GM23338 (cell line): ENCODE results near the gene KAT2A. TPM values are rescaled to one million over a fixed set of nuclear protein-coding genes. Genes with fewer than 3 reads are reported as not detected.

Experiments
- ATAC-seq: fragments of 200-7000 bp; cut with Tn5 transposase; 3 replicates; pipeline ENCODE4 v1.9.1; 2020
- DNase-seq: peaks from one replicate; pipeline ENCODE4 v3.0.0-alpha.2; 2015; ENCODE audit warnings: low spot score
- H2AFZ ChIP-seq: fragments of 200-600 bp; sonication (generic); 2 replicates; pipeline ENCODE4 v1.8.0; 2016; ENCODE audit warnings: antibody characterized with exemption, mild to moderate bottlenecking, moderate library complexity
- H3F3A ChIP-seq: fragments of 200-600 bp; sonication (generic); replicated peaks from 2 replicates; pipeline ENCODE4 v1.8.0; 2017; ENCODE audit warnings: antibody characterized with exemption, mixed run types, low read depth
- H3K27ac ChIP-seq: fragments of 200-600 bp; sonication (generic); 2 replicates; pipeline ENCODE4 v1.6.1; 2016; ENCODE audit warnings: low read depth
- H3K27me3 ChIP-seq: fragments of 200-600 bp; sonication (generic); 2 replicates; pipeline ENCODE4 v1.8.0; 2016; ENCODE audit warnings: mild to moderate bottlenecking, mixed run types, moderate library complexity; ENCODE audit not compliant: insufficient read depth
- H3K36me3 ChIP-seq: fragments of 200-600 bp; sonication (generic); 2 replicates; pipeline ENCODE4 v1.8.0; 2016; ENCODE audit warnings: mild to moderate bottlenecking; ENCODE audit not compliant: insufficient read depth
- H3K4me1 ChIP-seq: fragments of 200-600 bp; sonication (generic); 2 replicates; pipeline ENCODE4 v1.8.0; 2016; ENCODE audit warnings: mild to moderate bottlenecking, moderate library complexity; ENCODE audit not compliant: insufficient read depth
- H3K4me2 ChIP-seq: fragments of 200-600 bp; sonication (generic); 2 replicates; pipeline ENCODE4 v1.7.1; 2017; ENCODE audit warnings: mixed run types
- H3K4me3 ChIP-seq: fragments of 200-600 bp; sonication (generic); 2 replicates; pipeline ENCODE4 v1.6.1; 2016; ENCODE audit warnings: mixed run types
- H3K79me2 ChIP-seq: fragments of 200-600 bp; sonication (generic); replicated peaks from 2 replicates; pipeline ENCODE4 v1.8.0; 2017; ENCODE audit warnings: mild to moderate bottlenecking; ENCODE audit not compliant: insufficient read depth
- H3K9me2 ChIP-seq: fragments of 200-600 bp; sonication (generic); 2 replicates; pipeline ENCODE4 v1.8.0; 2017; ENCODE audit not compliant: insufficient read depth
- H4K20me1 ChIP-seq: fragments of 200-600 bp; sonication (generic); replicated peaks from 2 replicates; pipeline ENCODE4 v1.8.0; 2017; ENCODE audit warnings: mild to moderate bottlenecking; ENCODE audit not compliant: insufficient read depth
- H3K27ac Mint-ChIP-seq: 2 replicates; pipeline ENCODE4 v1.8.0; 2020; ENCODE audit warnings: inconsistent platforms, mild to moderate bottlenecking, moderate library complexity, mixed read lengths
- H3K27me3 Mint-ChIP-seq: 3 replicates; pipeline ENCODE4 v1.8.0; 2022; ENCODE audit warnings: low read depth, mild to moderate bottlenecking, moderate library complexity, mixed read lengths, inconsistent platforms; ENCODE audit not compliant: insufficient read depth, poor library complexity
- H3K36me3 Mint-ChIP-seq: 3 replicates; pipeline ENCODE4 v1.8.0; 2021; ENCODE audit warnings: low read depth, mild to moderate bottlenecking, inconsistent platforms, moderate library complexity, mixed read lengths
- H3K4me1 Mint-ChIP-seq: 3 replicates; pipeline ENCODE4 v1.8.0; 2020; ENCODE audit warnings: mild to moderate bottlenecking, inconsistent platforms, mixed read lengths
- H3K4me3 Mint-ChIP-seq: 3 replicates; pipeline ENCODE4 v1.8.0; 2021; ENCODE audit warnings: moderate library complexity, mild to moderate bottlenecking, inconsistent platforms, mixed read lengths
- H3K9me3 Mint-ChIP-seq: 3 replicates; pipeline ENCODE4 v1.8.0; 2020; ENCODE audit warnings: moderate library complexity, mild to moderate bottlenecking, inconsistent platforms, mixed read lengths
- CREB1 ChIP-seq: fragments of 250-450 bp; sonication (Bioruptor Pico); IDR thresholded peaks from 2 replicates; pipeline ENCODE4 v1.5.0; 2020; ENCODE audit warnings: low read depth, mild to moderate bottlenecking, moderate library complexity
- EZH2 ChIP-seq: fragments of 200-600 bp; sonication (generic); IDR thresholded peaks from one replicate; pipeline ENCODE4 v1.8.0; 2017; ENCODE audit warnings: antibody characterized with exemption, mild to moderate bottlenecking, low read depth; ENCODE audit not compliant: unreplicated experiment
- EZH2phosphoT487 ChIP-seq: fragments of 200-600 bp; sonication (generic); IDR thresholded peaks from one replicate; pipeline ENCODE4 v1.8.1; 2018; ENCODE audit warnings: antibody characterized with exemption; ENCODE audit not compliant: unreplicated experiment
- NANOG ChIP-seq: IDR thresholded peaks from 2 replicates; pipeline ENCODE4 v1.6.1; 2016; ENCODE audit warnings: antibody characterized with exemption, borderline replicate concordance
- ZNF462 ChIP-seq: fragments of 250-450 bp; sonication (Bioruptor Pico); IDR thresholded peaks from 2 replicates; pipeline ENCODE4 v1.5.0; 2020; ENCODE audit warnings: mild to moderate bottlenecking, moderate library complexity
- polyA plus RNA-seq: library from polyadenylated mRNA; unstranded; fragments of >200 nt; fragmentation: Nextera tagmentation; extraction: Ambion mirVana; gene quantifications from 2 replicates; pipeline ENCODE4 v1.2.1, GENCODE V29; 2016
- total RNA-seq: library from RNA; depleted of rRNA; stranded (reverse); fragments of >200 nt; shearing (Covaris generic); gene quantifications from 2 replicates; pipeline ENCODE4 v1.2.3, GENCODE V29; 2014
- TF ChIP-seq, protein P1 (sequence below): IDR thresholded peaks from one replicate; pipeline ENCODE4 v1.6.1; 2018; ENCODE audit warnings: antibody characterized with exemption; ENCODE audit not compliant: unreplicated experiment
- TF ChIP-seq, protein P2 (sequence below), 2 experiments: fragments of 200-600 bp in 1 of 2; sonication (generic) in 1 of 2; conservative IDR thresholded peaks; 2 replicates each; pipeline versions ENCODE4 v1.5.1 to v1.6.1; 2016 to 2017; ENCODE audit warnings: antibody characterized with exemption in 2 of 2, low read depth in 2 of 2, mild to moderate bottlenecking in 2 of 2, moderate library complexity in 1 of 2

The KAT2A gene
- total and polyA plus RNA-seq, 2 experiments from 2014 or later, result 13.9 to 25.2 TPM

GRCh38 chr17:42111871-42112551, 9.2 kb downstream of the KAT2A start:
- H3K4me1 Mint-ChIP-seq, result peaks cover 24% of the 10 kb centered on the region
- H3K36me3 Mint-ChIP-seq, result peaks cover 19% of the 10 kb centered on the region
- Histone ChIP-seq H3K27ac (no peak overlapping the region), H3K4me2 (no peak overlapping the region), H3F3A (0 out of 2 replicates have a peak, but pooled peaks cover 14% of the 10 kb centered on the region), H4K20me1 (0 out of 2 replicates have a peak, but pooled peaks cover 5% of the 10 kb centered on the region), H3K4me3 (no peak overlapping the region), H3K9me2 (no peaks in the 10 kb centered on the region), H3K4me1 (peaks cover 11% of the 10 kb centered on the region), H3K79me2 (no peaks in the 10 kb centered on the region), H2AFZ (no peak overlapping the region), H3K36me3 (no peaks in the 10 kb centered on the region; the same call in 1 of the 2 replicates), H3K27me3 (no peaks in the 10 kb centered on the region)
- peak overlapping the region; percentile 16; the same call in 1 of the 2 replicates for H3K27ac Mint-ChIP-seq
- ATAC-seq, result peak; percentile 11
- H3K27me3 Mint-ChIP-seq, result peaks cover 26% of the 10 kb centered on the region
- no peak for DNase-seq
- TF ChIP-seq EZH2, result no peak
- no peak for TF ChIP-seq CREB1 (CRISPR knock-in tag)
- TF ChIP-seq, protein P1, sequence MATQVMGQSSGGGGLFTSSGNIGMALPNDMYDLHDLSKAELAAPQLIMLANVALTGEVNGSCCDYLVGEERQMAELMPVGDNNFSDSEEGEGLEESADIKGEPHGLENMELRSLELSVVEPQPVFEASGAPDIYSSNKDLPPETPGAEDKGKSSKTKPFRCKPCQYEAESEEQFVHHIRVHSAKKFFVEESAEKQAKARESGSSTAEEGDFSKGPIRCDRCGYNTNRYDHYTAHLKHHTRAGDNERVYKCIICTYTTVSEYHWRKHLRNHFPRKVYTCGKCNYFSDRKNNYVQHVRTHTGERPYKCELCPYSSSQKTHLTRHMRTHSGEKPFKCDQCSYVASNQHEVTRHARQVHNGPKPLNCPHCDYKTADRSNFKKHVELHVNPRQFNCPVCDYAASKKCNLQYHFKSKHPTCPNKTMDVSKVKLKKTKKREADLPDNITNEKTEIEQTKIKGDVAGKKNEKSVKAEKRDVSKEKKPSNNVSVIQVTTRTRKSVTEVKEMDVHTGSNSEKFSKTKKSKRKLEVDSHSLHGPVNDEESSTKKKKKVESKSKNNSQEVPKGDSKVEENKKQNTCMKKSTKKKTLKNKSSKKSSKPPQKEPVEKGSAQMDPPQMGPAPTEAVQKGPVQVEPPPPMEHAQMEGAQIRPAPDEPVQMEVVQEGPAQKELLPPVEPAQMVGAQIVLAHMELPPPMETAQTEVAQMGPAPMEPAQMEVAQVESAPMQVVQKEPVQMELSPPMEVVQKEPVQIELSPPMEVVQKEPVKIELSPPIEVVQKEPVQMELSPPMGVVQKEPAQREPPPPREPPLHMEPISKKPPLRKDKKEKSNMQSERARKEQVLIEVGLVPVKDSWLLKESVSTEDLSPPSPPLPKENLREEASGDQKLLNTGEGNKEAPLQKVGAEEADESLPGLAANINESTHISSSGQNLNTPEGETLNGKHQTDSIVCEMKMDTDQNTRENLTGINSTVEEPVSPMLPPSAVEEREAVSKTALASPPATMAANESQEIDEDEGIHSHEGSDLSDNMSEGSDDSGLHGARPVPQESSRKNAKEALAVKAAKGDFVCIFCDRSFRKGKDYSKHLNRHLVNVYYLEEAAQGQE, result no peak
- no peak for TF ChIP-seq NANOG
- no peak for TF ChIP-seq ZNF462 (CRISPR knock-in tag)
- TF ChIP-seq, protein P2, sequence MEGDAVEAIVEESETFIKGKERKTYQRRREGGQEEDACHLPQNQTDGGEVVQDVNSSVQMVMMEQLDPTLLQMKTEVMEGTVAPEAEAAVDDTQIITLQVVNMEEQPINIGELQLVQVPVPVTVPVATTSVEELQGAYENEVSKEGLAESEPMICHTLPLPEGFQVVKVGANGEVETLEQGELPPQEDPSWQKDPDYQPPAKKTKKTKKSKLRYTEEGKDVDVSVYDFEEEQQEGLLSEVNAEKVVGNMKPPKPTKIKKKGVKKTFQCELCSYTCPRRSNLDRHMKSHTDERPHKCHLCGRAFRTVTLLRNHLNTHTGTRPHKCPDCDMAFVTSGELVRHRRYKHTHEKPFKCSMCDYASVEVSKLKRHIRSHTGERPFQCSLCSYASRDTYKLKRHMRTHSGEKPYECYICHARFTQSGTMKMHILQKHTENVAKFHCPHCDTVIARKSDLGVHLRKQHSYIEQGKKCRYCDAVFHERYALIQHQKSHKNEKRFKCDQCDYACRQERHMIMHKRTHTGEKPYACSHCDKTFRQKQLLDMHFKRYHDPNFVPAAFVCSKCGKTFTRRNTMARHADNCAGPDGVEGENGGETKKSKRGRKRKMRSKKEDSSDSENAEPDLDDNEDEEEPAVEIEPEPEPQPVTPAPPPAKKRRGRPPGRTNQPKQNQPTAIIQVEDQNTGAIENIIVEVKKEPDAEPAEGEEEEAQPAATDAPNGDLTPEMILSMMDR (conservative IDR thresholded peaks at IDR 0.05; ENCODE audit: low read depth in 2 of 2), result no peak
- TF ChIP-seq EZH2phosphoT487, result no peak
- no peaks in the 10 kb centered on the region for H3K9me3 Mint-ChIP-seq
- H3K4me3 Mint-ChIP-seq, result no peak overlapping the region; the same call in 2 of the 3 replicates
